ENCODE measurements around the gene TMEM135. TPM values are rescaled to one million over a fixed set of nuclear protein-coding genes. Genes with fewer than 3 reads are reported as not detected.
"Not testable (repeated sequence)": the region's sequence is repeated elsewhere in the genome, so short reads cannot be mapped to it uniquely, and the experiment has no call there.

The TMEM135 gene
- total RNA-seq, 1 donor: 35.8 TPM

DNA sequence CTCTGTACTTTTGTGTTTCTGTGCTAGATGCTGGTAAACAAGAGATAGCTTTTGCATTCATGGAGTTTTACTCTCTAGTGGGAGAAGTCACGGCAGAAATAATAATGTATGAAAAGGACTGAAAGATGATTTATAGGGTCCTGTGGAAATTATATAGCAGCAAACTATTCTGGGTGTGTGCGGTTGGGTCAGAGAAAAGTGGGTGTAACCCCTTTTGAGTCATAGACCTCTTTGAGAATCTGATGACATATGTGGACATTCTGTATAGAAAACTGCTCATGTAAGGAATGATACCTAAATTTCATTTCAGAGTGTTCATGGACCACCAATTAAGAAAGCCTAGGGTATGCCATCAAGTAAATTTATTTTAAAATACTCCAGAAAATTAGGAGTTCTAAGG, 54.4 kb downstream of the TMEM135 start:
- H3K9me3 ChIP-seq (ENCODE audit: low read depth, low read length): no peaks in the 10 kb centered on the region
- peak; percentile 23 for DNase-seq (ENCODE audit: insufficient read length, low spot score, missing footprints)

DNA sequence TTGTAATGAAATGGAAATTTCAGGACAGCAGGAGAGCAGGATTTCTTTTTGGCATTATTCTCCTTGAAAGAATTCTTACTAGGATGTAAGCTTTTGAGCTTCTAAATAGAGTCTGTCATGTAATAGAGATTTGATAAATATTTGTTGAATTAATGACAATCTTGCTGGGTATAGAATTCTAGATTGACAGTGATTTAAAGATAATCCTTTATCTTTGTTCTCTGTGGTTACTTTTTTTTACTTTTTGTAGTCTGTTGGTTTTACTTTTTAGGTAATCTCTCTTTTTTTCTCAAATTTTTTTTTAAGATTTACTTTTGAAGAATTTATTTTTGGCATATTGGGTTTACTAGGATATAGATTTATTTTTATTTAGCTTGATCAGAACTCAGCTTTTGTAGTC, 54.8 kb downstream of the TMEM135 start:
- Histone ChIP-seq H3K4me2 (ENCODE audit: insufficient read depth, low read length) (no peak overlapping the region), H3K9me3 (ENCODE audit: low read depth, low read length) (no peaks in the 10 kb centered on the region), H3K27ac (ENCODE audit: low read depth, low read length) (no peak overlapping the region), H3K4me1 (ENCODE audit: insufficient read depth, low read length) (no peaks in the 10 kb centered on the region), H4K20me1 (ENCODE audit: insufficient read depth, low read length) (no peaks in the 10 kb centered on the region), H3K79me2 (ENCODE audit: insufficient read depth, low read length) (no peaks in the 10 kb centered on the region), H2AFZ (ENCODE audit: low read length) (no peak overlapping the region), H3K4me3 (ENCODE audit: insufficient read depth, low read length) (no peak overlapping the region), H3K36me3 (ENCODE audit: insufficient read depth, low read length) (no peaks in the 10 kb centered on the region), H3K27me3 (ENCODE audit: insufficient read depth, low read length) (no peaks in the 10 kb centered on the region)
- TF ChIP-seq, protein P1, sequence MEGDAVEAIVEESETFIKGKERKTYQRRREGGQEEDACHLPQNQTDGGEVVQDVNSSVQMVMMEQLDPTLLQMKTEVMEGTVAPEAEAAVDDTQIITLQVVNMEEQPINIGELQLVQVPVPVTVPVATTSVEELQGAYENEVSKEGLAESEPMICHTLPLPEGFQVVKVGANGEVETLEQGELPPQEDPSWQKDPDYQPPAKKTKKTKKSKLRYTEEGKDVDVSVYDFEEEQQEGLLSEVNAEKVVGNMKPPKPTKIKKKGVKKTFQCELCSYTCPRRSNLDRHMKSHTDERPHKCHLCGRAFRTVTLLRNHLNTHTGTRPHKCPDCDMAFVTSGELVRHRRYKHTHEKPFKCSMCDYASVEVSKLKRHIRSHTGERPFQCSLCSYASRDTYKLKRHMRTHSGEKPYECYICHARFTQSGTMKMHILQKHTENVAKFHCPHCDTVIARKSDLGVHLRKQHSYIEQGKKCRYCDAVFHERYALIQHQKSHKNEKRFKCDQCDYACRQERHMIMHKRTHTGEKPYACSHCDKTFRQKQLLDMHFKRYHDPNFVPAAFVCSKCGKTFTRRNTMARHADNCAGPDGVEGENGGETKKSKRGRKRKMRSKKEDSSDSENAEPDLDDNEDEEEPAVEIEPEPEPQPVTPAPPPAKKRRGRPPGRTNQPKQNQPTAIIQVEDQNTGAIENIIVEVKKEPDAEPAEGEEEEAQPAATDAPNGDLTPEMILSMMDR (IDR thresholded peaks at IDR 0.05; ENCODE audit: extremely low read depth, low read depth, low read length): no peak
- no peak for DNase-seq (ENCODE audit: insufficient read length, low spot score, missing footprints)

More for the DNA sequence above, 54.4 kb downstream of the TMEM135 start:
- H3K4me2 ChIP-seq (ENCODE audit: insufficient read depth, low read length): no peak overlapping the region
- H3K27me3 ChIP-seq (ENCODE audit: insufficient read depth, low read length): no peaks in the 10 kb centered on the region
- no peaks in the 10 kb centered on the region for H3K79me2 ChIP-seq (ENCODE audit: insufficient read depth, low read length)
- no peaks in the 10 kb centered on the region for H3K36me3 ChIP-seq (ENCODE audit: insufficient read depth, low read length)
- H4K20me1 ChIP-seq (ENCODE audit: insufficient read depth, low read length): no peaks in the 10 kb centered on the region
- H3K4me3 ChIP-seq (ENCODE audit: insufficient read depth, low read length): no peak overlapping the region
- no peak overlapping the region for H2AFZ ChIP-seq (ENCODE audit: low read length)
- TF ChIP-seq, protein P1 (IDR thresholded peaks at IDR 0.05; ENCODE audit: extremely low read depth, low read depth, low read length): no peak
- no peak overlapping the region for H3K27ac ChIP-seq (ENCODE audit: low read depth, low read length)
- H3K4me1 ChIP-seq (ENCODE audit: insufficient read depth, low read length): no peaks in the 10 kb centered on the region

DNA sequence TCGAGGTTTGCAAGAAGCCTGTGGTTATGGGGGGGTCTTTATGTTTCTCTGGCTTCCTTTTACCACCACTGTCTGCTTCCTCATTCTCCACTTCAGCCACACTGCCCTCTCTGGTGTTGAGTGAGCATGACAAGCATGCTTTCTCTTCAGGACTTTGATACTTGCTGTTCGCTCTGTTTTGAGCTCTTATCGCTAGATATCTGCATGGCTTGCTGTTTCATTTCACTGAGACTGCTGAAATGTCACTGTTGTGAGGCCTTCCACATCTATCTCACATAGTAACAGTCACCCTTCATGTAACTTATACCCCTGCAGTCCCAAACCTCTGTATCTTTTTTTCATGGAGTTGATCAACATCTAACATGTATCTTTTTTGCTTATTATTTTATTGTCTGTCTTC, 59.8 kb downstream of the TMEM135 start:
- H3K4me1 ChIP-seq (ENCODE audit: insufficient read depth, low read length): no peaks in the 10 kb centered on the region
- no peaks in the 10 kb centered on the region for H3K9me3 ChIP-seq (ENCODE audit: low read depth, low read length)
- H3K4me2 ChIP-seq (ENCODE audit: insufficient read depth, low read length): no peak overlapping the region
- TF ChIP-seq, protein P1 (IDR thresholded peaks at IDR 0.05; ENCODE audit: extremely low read depth, low read depth, low read length): peak; percentile 70
- H3K27me3 ChIP-seq (ENCODE audit: insufficient read depth, low read length): no peaks in the 10 kb centered on the region
- H4K20me1 ChIP-seq (ENCODE audit: insufficient read depth, low read length): no peaks in the 10 kb centered on the region
- no peaks in the 10 kb centered on the region for H3K36me3 ChIP-seq (ENCODE audit: insufficient read depth, low read length)
- no peak overlapping the region for H3K27ac ChIP-seq (ENCODE audit: low read depth, low read length)
- no peaks in the 10 kb centered on the region for H3K79me2 ChIP-seq (ENCODE audit: insufficient read depth, low read length)
- no peak for DNase-seq (ENCODE audit: insufficient read length, low spot score, missing footprints)
- H2AFZ ChIP-seq (ENCODE audit: low read length): no peak overlapping the region
- no peak overlapping the region for H3K4me3 ChIP-seq (ENCODE audit: insufficient read depth, low read length)

DNA sequence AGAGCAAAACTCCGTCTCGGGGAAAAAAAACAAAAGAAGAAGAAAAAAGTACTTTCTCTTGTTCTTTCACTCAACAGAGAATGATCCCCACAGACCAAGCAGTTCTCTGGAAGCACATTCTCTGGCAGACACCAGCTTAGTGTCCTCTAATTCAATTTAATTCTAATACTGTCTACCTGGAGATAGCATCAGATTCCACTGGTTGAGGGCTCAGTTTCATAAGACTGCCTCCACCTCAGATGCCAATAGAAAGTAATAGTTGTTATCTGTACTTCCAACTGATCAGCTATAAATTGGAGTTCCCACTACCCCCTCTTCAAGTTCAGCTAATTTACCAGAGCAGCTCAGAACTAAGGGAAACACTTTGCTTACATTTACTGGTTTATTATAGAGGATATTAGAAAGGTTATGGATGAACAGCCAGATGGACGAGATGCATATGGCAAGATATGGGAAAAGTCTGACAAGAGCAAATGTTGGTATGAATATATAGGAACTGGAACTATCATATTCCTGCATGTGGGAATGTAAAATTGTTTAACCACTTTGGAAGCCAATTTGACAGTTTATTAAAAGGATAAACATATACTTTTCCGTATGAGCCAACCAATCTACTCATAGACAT, 64.3 kb downstream of the TMEM135 start:
- Histone ChIP-seq H3K79me2 (ENCODE audit: insufficient read depth, low read length) (peaks cover 3% of the 10 kb centered on the region), H3K4me3 (ENCODE audit: insufficient read depth, low read length) (no peak overlapping the region), H3K9me3 (ENCODE audit: low read depth, low read length) (no peaks in the 10 kb centered on the region), H4K20me1 (ENCODE audit: insufficient read depth, low read length) (no peaks in the 10 kb centered on the region), H3K4me1 (ENCODE audit: insufficient read depth, low read length) (no peaks in the 10 kb centered on the region), H3K27ac (ENCODE audit: low read depth, low read length) (no peak overlapping the region), H2AFZ (ENCODE audit: low read length) (no peak overlapping the region), H3K36me3 (ENCODE audit: insufficient read depth, low read length) (no peaks in the 10 kb centered on the region), H3K4me2 (ENCODE audit: insufficient read depth, low read length) (no peak overlapping the region), H3K27me3 (ENCODE audit: insufficient read depth, low read length) (no peaks in the 10 kb centered on the region)
- TF ChIP-seq, protein P1 (IDR thresholded peaks at IDR 0.05; ENCODE audit: extremely low read depth, low read depth, low read length): no peak
- DNase-seq (ENCODE audit: insufficient read length, low spot score, missing footprints): no peak

DNA sequence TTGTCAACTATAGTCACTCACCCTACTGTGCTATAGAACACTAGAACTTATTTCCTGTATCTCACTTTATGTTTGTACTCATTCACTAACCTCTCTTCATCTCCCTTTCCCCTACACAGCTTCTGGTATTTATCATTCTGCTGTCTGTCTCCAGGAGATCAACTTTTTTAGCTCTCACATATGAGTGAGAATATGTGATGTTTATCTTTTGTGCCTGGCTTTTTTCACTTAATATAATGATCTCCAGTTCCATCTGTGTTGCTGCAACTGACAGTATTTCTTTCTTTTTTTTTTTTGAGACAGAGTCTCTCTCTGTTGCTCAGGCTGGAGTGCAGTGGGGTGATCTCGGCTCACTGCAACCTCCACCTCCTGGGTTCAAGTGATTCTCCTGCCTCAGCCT, 68.1 kb downstream of the TMEM135 start:
- not testable (repeated sequence) for H3K4me1 ChIP-seq (ENCODE audit: insufficient read depth, low read length); H3K4me3 ChIP-seq (ENCODE audit: insufficient read depth, low read length); H3K36me3 ChIP-seq (ENCODE audit: insufficient read depth, low read length); H4K20me1 ChIP-seq (ENCODE audit: insufficient read depth, low read length); DNase-seq (ENCODE audit: insufficient read length, low spot score, missing footprints); H3K4me2 ChIP-seq (ENCODE audit: insufficient read depth, low read length); H3K79me2 ChIP-seq (ENCODE audit: insufficient read depth, low read length); H2AFZ ChIP-seq (ENCODE audit: low read length); H3K27me3 ChIP-seq (ENCODE audit: insufficient read depth, low read length); H3K9me3 ChIP-seq (ENCODE audit: low read depth, low read length); H3K27ac ChIP-seq (ENCODE audit: low read depth, low read length)

DNA sequence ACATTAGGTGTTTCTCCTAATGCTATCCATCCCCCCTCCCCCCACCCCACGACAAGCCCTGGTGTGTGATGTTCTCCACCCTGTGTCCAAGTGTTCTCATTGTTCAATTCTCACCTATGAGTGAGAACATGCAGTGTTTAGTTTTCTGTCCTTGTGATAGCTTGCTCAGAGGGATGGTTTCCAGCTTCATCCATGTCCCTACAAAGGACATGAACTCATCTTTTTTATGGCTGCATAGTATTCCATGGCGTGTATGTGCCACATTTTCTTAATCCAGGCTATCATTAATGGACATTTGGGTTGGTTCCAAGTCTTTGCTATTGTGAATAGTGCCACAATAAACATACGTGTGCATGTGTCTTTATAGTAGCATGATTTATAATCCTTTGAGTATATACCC, 69.6 kb downstream of the TMEM135 start:
- not testable (repeated sequence) for H3K36me3 ChIP-seq (ENCODE audit: insufficient read depth, low read length); H3K4me3 ChIP-seq (ENCODE audit: insufficient read depth, low read length); H3K27me3 ChIP-seq (ENCODE audit: insufficient read depth, low read length); H3K27ac ChIP-seq (ENCODE audit: low read depth, low read length); H3K79me2 ChIP-seq (ENCODE audit: insufficient read depth, low read length); H3K4me1 ChIP-seq (ENCODE audit: insufficient read depth, low read length); H3K4me2 ChIP-seq (ENCODE audit: insufficient read depth, low read length); H2AFZ ChIP-seq (ENCODE audit: low read length); H4K20me1 ChIP-seq (ENCODE audit: insufficient read depth, low read length); H3K9me3 ChIP-seq (ENCODE audit: low read depth, low read length); DNase-seq (ENCODE audit: insufficient read length, low spot score, missing footprints)

All from osteoblast (primary cell).